Brain microvascular endothelial cell (primary cell): ENCODE data around the gene CXCL17.
A peak's percentile ranks its signal among the peaks of the same experiment; 100 is the strongest.
"Not testable (repeated sequence)": the region's sequence is repeated elsewhere in the genome, so short reads cannot be mapped to it uniquely, and the experiment has no call there.

Experiments used
- DNase-seq: peaks from one replicate; pipeline ENCODE4 v3.0.0-alpha.2; 2020
- H3K27ac ChIP-seq: fragments of 250-450 bp; sonication (Bioruptor Pico); 2 replicates; pipeline ENCODE4 v1.5.1; 2020; ENCODE audit warnings: mild to moderate bottlenecking, moderate library complexity
- H3K27me3 ChIP-seq: fragments of 250-450 bp; sonication (Bioruptor Pico); replicated peaks from 2 replicates; pipeline ENCODE4 v1.5.1; 2020; ENCODE audit warnings: mild to moderate bottlenecking
- H3K36me3 ChIP-seq: fragments of 250-450 bp; sonication (Bioruptor Pico); replicated peaks from 2 replicates; pipeline ENCODE4 v1.5.1; 2020; ENCODE audit warnings: mild to moderate bottlenecking
- H3K4me3 ChIP-seq: 2 replicates; pipeline ENCODE4 v1.5.1; 2011; ENCODE audit warnings: low read depth, mild to moderate bottlenecking, control low read depth, low read length, moderate library complexity
- CTCF ChIP-seq: IDR thresholded peaks from 2 replicates; pipeline ENCODE4 v1.5.1; 2011; ENCODE audit warnings: low read depth, mild to moderate bottlenecking, moderate library complexity, low read length, control low read depth, inconsistent platforms; ENCODE audit errors: missing control alignments
- in situ Hi-C: cut with HindIII; loops from 2 replicates; pipeline ENCODE4 v1.10.0; 2017; ENCODE audit warnings: low sequenced_read_pairs, low pct_ligation_motif_present

Gene CXCL17

GRCh38 chr19:42442833-42443232 lies at the start of gene CXCL17:
TSS of gene CXCL17 (minus strand) at chr19:42442946. CDS start at chr19:42442832, 114 bp downstream.
- no peak within 1 kb of the TSS for H3K4me3 ChIP-seq
- no peaks in the 10 kb centered on the region for H3K36me3 ChIP-seq
- no peak within 1 kb of the TSS for H3K27ac ChIP-seq
- H3K27me3 ChIP-seq, result no peaks in the 10 kb centered on the region
- no peak for TF ChIP-seq CTCF
- no peak for DNase-seq
- in situ Hi-C loops, result no loop called here

- Histone ChIP-seq H3K4me3 (no peak overlapping the region), H3K27me3 (no peaks in the 10 kb centered on the region), H3K27ac (no peak overlapping the region), H3K36me3 (no peaks in the 10 kb centered on the region)
- no peak for TF ChIP-seq CTCF
- in situ Hi-C loops, result no loop called here
- no peak for DNase-seq
Observed at GRCh38 chr19:42488783-42489521, 46.2 kb upstream of the CXCL17 start.

GRCh38 chr19:42487798-42488178 lies 45.0 kb upstream of the CXCL17 start:
- no peak for DNase-seq
- TF ChIP-seq CTCF, result no peak
- Histone ChIP-seq H3K4me3 (no peak overlapping the region), H3K36me3 (no peaks in the 10 kb centered on the region), H3K27ac (no peak overlapping the region), H3K27me3 (no peaks in the 10 kb centered on the region)
- in situ Hi-C loops, result no loop called here

GRCh38 chr19:42487032-42487797 lies 44.5 kb upstream of the CXCL17 start:
- Histone ChIP-seq H3K27me3 (no peaks in the 10 kb centered on the region), H3K27ac (no peak overlapping the region), H3K36me3 (no peaks in the 10 kb centered on the region), H3K4me3 (no peak overlapping the region)
- in situ Hi-C loops, result no loop called here
- no peak for DNase-seq
- no peak for TF ChIP-seq CTCF

- DNase-seq, H3K27me3 ChIP-seq, H3K27ac ChIP-seq, H3K4me3 ChIP-seq, in situ Hi-C loops, H3K36me3 ChIP-seq: not testable (repeated sequence)
Observed at GRCh38 chr19:42485036-42485435, 42.3 kb upstream of the CXCL17 start.

GRCh38 chr19:42480335-42481095 lies 37.8 kb upstream of the CXCL17 start:
- in situ Hi-C loops, result no loop called here
- no peak for TF ChIP-seq CTCF
- no peak overlapping the region for H3K27ac ChIP-seq
- H3K36me3 ChIP-seq, result no peaks in the 10 kb centered on the region
- DNase-seq, result peak; percentile 50
- no peak overlapping the region for H3K4me3 ChIP-seq
- H3K27me3 ChIP-seq, result no peaks in the 10 kb centered on the region
